Ovary (tissue), 9 donors: Measurements from ENCODE around the gene FFAR2. TPM values are rescaled to one million over a fixed set of nuclear protein-coding genes. Genes with fewer than 3 reads are reported as not detected.

Experiments used
- DNase-seq, 5 donors: peaks; one replicate each; pipeline ENCODE4 v3.0.0-alpha.2; 2019 to 2020
- H3K27ac ChIP-seq, 2 donors: fragments of 200-600 bp; one replicate each; pipeline versions ENCODE4 v1.5.1 to v1.8.0; 2019 to 2022
- H3K27me3 ChIP-seq: fragments of 200-600 bp; one replicate; pipeline ENCODE4 v1.8.0; 2022
- H3K36me3 ChIP-seq: fragments of 200-600 bp; sonication (generic); one replicate; pipeline ENCODE4 v1.5.1; 2019
- H3K4me1 ChIP-seq: one replicate; pipeline ENCODE4 v1.8.1; 2013; ENCODE audit warnings: mild to moderate bottlenecking, moderate library complexity; ENCODE audit not compliant: insufficient read depth
- H3K4me3 ChIP-seq: fragments of 200-600 bp; sonication (generic); one replicate; pipeline ENCODE4 v1.5.1; 2017
- H3K9me3 ChIP-seq, 2 donors: fragments of 200-600 bp in 1 of 2; sonication (generic) in 1 of 2; one replicate each; pipeline versions ENCODE4 v1.5.1 to v1.8.1; 2013 to 2019; ENCODE audit warnings: mild to moderate bottlenecking in 1 of 2, moderate library complexity in 1 of 2
- EP300 ChIP-seq: sonication (generic); formaldehyde crosslinking; IDR thresholded peaks from one replicate; pipeline ENCODE4 v1.6.1; 2017; ENCODE audit warnings: antibody characterized with exemption
- POLR2A ChIP-seq: fragments of 450-650 bp; IDR thresholded peaks from one replicate; pipeline ENCODE4 v1.6.1; 2017; ENCODE audit warnings: antibody characterized with exemption, mild to moderate bottlenecking, moderate library complexity
- WGBS, 3 donors: extraction: QIAGEN DNeasy Blood & Tissue Kit in 1 of 3; methylation state at CpG; one replicate each; pipeline versions ENCODE4 v1.1.5 to v1.1.7; 2013 to 2017; 5-methylcytosine and 5-hydroxymethylcytosine counted together
- intact Hi-C, 4 donors: fragments of 100-400 bp; cut with DNase I; formaldehyde crosslinking; loops; one replicate each; pipeline versions ENCODE4 v1.11.0 to v1.15.1; 2022 to 2023
- polyA plus RNA-seq, 2 donors: library from polyadenylated mRNA; stranded (reverse); fragments of 200-250 nt in 1 of 2; fragments of 350-450 nt in 1 of 2; fragmentation: Illumina TruSeq in 1 of 2; extraction: RNeasy Lipid Tissue Mini Kit (QIAGEN cat#74804) in 1 of 2; gene quantifications; one replicate each; pipeline ENCODE4 v1.2.3, GENCODE V29; 2013 to 2014
- small RNA-seq: library from RNA; depleted of rRNA; stranded (forward); fragments of <200 nt; gene quantifications from one replicate; pipeline ENCODE3, GENCODE V24; 2016
- total RNA-seq, 7 donors: library from RNA; depleted of rRNA in 2 of 7; stranded (reverse); fragments of >200 nt in 2 of 7; fragmentation: NEBNext Ultra II Directional in 3 of 7; extraction: Animal tissue kit (Norgen Biotek cat#: 25700) in 3 of 7; gene quantifications; one replicate each; pipeline versions ENCODE4 v1.1.0 to v1.2.4, GENCODE V29; 2016 to 2023
- TF ChIP-seq, protein P1 (sequence below), 3 donors: fragments of 450-650 bp in 2 of 3; fragments of 200-600 bp in 1 of 3; IDR thresholded peaks; one replicate each; pipeline versions ENCODE4 v1.5.1 to v1.8.0; 2016 to 2022; ENCODE audit warnings: antibody characterized with exemption in 3 of 3, mild to moderate bottlenecking in 1 of 3
- donor health status: DM: no; HTN: no; CAD: no; lungs with moderate emphysema.
- donor health status: DM: no; HTN: no; CAD: no.
- donor health status: Bipolar disorder and iron deficiency.
- donor health status: DM: yes; HTN: yes; CAD: no.
- donor health status: DM: no; HTN: no; CAD: no.
- donor health status: DM: yes; HTN: yes; CAD: no.

Gene FFAR2
- total and polyA plus RNA-seq, 9 donors, result 0.20 to 0.47 (median 0.32) TPM; not detected in 5

DNA sequence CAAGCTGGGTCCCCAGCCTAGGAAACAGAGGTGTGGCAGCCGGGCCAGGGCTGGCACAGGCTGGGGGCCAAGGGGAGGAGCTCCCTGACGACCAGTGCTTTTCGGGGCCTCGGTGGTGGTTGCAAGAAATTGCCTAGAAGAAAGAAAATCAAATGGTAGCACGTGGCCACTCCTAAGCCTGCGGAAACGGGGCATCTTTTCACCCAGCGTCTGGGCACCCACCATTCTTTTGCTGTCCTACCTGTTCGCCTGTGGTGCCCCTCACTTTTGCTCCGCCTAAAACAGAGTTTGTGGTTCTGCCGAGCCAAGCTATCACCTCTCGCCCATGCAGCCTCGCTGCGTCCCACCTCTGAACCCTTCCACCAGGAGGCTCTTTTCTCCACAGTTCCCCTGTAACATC lies 49.3 kb downstream of the FFAR2 start:
- TF ChIP-seq EP300 (no peak), POLR2A (no peak)
- TF ChIP-seq, protein P1, sequence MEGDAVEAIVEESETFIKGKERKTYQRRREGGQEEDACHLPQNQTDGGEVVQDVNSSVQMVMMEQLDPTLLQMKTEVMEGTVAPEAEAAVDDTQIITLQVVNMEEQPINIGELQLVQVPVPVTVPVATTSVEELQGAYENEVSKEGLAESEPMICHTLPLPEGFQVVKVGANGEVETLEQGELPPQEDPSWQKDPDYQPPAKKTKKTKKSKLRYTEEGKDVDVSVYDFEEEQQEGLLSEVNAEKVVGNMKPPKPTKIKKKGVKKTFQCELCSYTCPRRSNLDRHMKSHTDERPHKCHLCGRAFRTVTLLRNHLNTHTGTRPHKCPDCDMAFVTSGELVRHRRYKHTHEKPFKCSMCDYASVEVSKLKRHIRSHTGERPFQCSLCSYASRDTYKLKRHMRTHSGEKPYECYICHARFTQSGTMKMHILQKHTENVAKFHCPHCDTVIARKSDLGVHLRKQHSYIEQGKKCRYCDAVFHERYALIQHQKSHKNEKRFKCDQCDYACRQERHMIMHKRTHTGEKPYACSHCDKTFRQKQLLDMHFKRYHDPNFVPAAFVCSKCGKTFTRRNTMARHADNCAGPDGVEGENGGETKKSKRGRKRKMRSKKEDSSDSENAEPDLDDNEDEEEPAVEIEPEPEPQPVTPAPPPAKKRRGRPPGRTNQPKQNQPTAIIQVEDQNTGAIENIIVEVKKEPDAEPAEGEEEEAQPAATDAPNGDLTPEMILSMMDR (IDR thresholded peaks at IDR 0.05), result no peak
- Histone ChIP-seq H3K36me3 (no peaks in the 10 kb centered on the region), H3K27ac (no peak overlapping the region), H3K4me3 (no peak overlapping the region), H3K27me3 (no peaks in the 10 kb centered on the region), H3K4me1 (no peaks in the 10 kb centered on the region), H3K9me3 (no peaks in the 10 kb centered on the region)
- WGBS, 3 donors, result 73 to 78% (median 75%) methylated on average over 14 of the region's 14 CpGs
- intact Hi-C loops, result loop anchor here (5.0 to 10.0 kb wide), 3 partner anchors 143 to 153 kb away; partner anchors contain the start of genes FFAR1 (in 1 of the 4) and FFAR3 (in 1 of the 4)
- DNase-seq, result no peak

DNA sequence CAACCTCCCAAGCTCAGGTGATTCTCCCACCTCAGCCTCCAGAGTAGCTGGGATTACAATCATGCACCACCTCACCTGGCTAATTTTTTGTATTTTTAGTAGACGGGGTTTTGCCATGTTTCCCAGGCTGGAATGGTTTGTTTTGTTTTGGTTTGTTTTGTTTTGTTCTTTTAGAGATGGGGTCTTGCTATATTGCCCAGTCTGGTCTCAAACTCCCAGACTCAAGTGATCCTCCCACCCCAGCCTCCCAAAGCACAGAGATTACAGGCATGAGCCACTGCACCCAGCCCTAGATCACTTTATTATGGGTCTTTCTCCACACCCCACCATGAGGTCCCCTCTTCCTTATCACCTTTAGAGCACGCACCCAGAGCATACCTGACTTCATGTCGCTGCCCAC lies 50.2 kb downstream of the FFAR2 start:
- TF ChIP-seq, protein P1 (IDR thresholded peaks at IDR 0.05), result no peak
- TF ChIP-seq POLR2A (no peak), EP300 (no peak)
- intact Hi-C loops, result loop anchor here (5.0 to 10.0 kb wide), 3 partner anchors 143 to 153 kb away; partner anchors contain the start of genes FFAR1 (in 1 of the 4) and FFAR3 (in 1 of the 4)
- WGBS, 3 donors, result 73 to 93% (median 86%) methylated on average over 3 of the region's 3 CpGs
- Histone ChIP-seq H3K27ac (no peak overlapping the region), H3K4me1 (no peaks in the 10 kb centered on the region), H3K9me3 (no peaks in the 10 kb centered on the region), H3K36me3 (no peaks in the 10 kb centered on the region), H3K4me3 (no peak overlapping the region), H3K27me3 (no peaks in the 10 kb centered on the region)
- DNase-seq, result no peak

DNA sequence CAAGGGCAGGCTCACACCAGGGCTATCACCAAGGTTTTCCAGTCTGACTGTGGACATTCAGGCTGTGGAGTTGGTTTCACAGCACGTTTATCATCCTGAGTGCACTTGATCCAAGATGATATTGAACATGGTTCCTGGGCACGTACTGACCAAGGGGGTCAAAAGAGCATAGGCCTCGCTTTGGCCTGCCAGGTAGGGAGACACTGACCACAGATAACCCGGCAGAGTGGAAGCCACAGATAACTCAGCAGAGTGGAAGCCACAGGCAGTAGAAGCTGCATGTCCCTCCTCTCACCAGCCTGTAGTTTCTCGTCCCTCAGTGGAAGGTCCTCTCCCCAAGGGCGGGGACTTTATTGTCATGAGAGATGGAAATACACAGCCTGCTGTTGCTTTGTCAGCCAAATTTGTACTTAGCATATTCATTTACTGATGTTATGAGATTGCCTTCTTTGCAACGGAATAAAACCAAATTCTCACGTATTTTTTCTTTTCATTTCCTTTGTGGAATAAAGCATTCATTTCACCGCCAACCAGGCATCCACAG lies 51.0 kb downstream of the FFAR2 start:
- Histone ChIP-seq H3K4me3 (no peak overlapping the region), H3K27me3 (no peaks in the 10 kb centered on the region), H3K4me1 (no peaks in the 10 kb centered on the region), H3K27ac (no peak overlapping the region), H3K36me3 (no peaks in the 10 kb centered on the region), H3K9me3 (no peaks in the 10 kb centered on the region)
- 81% methylated on average over 9 of the region's 9 CpGs for WGBS, 3 donors
- TF ChIP-seq, protein P1 (IDR thresholded peaks at IDR 0.05), result no peak
- no peak for TF ChIP-seq POLR2A
- TF ChIP-seq EP300, result no peak
- intact Hi-C loops, result loop anchor here (5.0 to 10.0 kb wide), 3 partner anchors 144 to 154 kb away; partner anchors contain the start of genes FFAR1 (in 1 of the 4) and FFAR3 (in 1 of the 4)
- DNase-seq, result no peak

DNA sequence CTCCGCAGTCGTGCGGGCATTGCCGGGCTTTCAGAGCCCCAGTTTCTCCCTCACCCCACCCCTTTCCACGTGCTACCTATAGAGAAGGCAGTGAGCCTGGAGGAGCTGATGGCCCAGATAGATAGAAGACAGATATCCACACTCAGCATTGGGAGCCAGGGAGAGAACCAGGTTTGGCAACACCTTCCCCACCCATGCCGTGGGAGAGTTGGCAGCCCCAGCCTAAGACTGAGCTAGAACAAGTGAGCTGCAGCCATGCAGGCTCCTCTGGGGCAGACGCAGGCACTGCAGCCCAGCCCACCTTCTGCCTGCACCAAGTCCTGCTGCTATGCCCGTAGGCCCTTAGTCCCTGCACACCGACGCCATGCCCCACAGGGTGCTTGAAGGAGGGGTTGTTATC lies 52.6 kb downstream of the FFAR2 start:
- TF ChIP-seq, protein P1 (IDR thresholded peaks at IDR 0.05), result no peak
- TF ChIP-seq POLR2A, result no peak
- TF ChIP-seq EP300, result no peak
- Histone ChIP-seq H3K9me3 (no peaks in the 10 kb centered on the region), H3K36me3 (no peaks in the 10 kb centered on the region), H3K27me3 (no peaks in the 10 kb centered on the region), H3K4me3 (no peak overlapping the region), H3K4me1 (no peaks in the 10 kb centered on the region), H3K27ac (no peak overlapping the region)
- intact Hi-C loops, result loop anchor here in 1 of 4 donors (10.0 kb wide), 1 partner anchor 236 kb away; the partner anchor contains the start of gene USF2
- 91 to 94% (median 91%) methylated on average over 10 of the region's 10 CpGs for WGBS, 3 donors
- DNase-seq, result no peak

Small RNA genes lying within 50 kb of the gene (small RNA-seq; reads per million reads assigned to genes)
- gene RN7SL491P, result not detected

Other genes starting within 250 kb of the FFAR2 start
- not detected for gene FAM187B, start 219.5 kb upstream of the FFAR2 start, total RNA-seq
- under 1 TPM in 1 of 2 donors, not detected in 1; 0.06 TPM for gene FAM187B, start 219.5 kb upstream of the FFAR2 start, polyA plus RNA-seq
- 10 to 100 TPM in 4 of 7 donors, 1 to 10 TPM in 3; 7.2 to 69.8 (median 12.9) TPM for gene LSR, start 199.3 kb upstream of the FFAR2 start, total RNA-seq
- 10 to 100 TPM in 1 of 2 donors, 1 to 10 TPM in 1; 3.3 to 13.4 TPM for gene LSR, start 199.3 kb upstream of the FFAR2 start, polyA plus RNA-seq
- 100 to 1,000 TPM; 105 to 218 (median 159) TPM for gene USF2, start 179.3 kb upstream of the FFAR2 start, total RNA-seq
- gene USF2, start 179.3 kb upstream of the FFAR2 start, polyA plus RNA-seq, result 100 to 1,000 TPM; 130 to 169 TPM
- gene HAMP, start 165.7 kb upstream of the FFAR2 start, total RNA-seq, result 1 to 10 TPM in 3 of 7 donors, under 1 TPM in 2, not detected in 2; 0.43 to 4.0 (median 1.3) TPM
- 1 to 10 TPM in 1 of 2 donors, not detected in 1; 1.1 TPM for gene HAMP, start 165.7 kb upstream of the FFAR2 start, polyA plus RNA-seq
- gene MAG, start 156.1 kb upstream of the FFAR2 start, total RNA-seq, result 100 to 1,000 TPM in 3 of 7 donors, 10 to 100 TPM in 4; 58.0 to 146 (median 94.2) TPM
- 100 to 1,000 TPM in 1 of 2 donors, 1 to 10 TPM in 1; 1.1 to 106 TPM for gene MAG, start 156.1 kb upstream of the FFAR2 start, polyA plus RNA-seq
- gene CD22, start 119.1 kb upstream of the FFAR2 start, total RNA-seq, result 100 to 1,000 TPM in 5 of 7 donors, 10 to 100 TPM in 2; 54.2 to 264 (median 137) TPM
- gene CD22, start 119.1 kb upstream of the FFAR2 start, polyA plus RNA-seq, result 10 to 100 TPM; 79.4 to 94.2 TPM
- 1 to 10 TPM in 5 of 7 donors, under 1 TPM in 2; 0.11 to 5.0 (median 1.8) TPM for gene FFAR1, start 100.4 kb upstream of the FFAR2 start, total RNA-seq
- under 1 TPM; 0.32 to 0.67 TPM for gene FFAR1, start 100.4 kb upstream of the FFAR2 start, polyA plus RNA-seq
- under 1 TPM in 4 of 7 donors, not detected in 3; 0.15 to 0.43 (median 0.21) TPM for gene FFAR3, start 89.8 kb upstream of the FFAR2 start, total RNA-seq
- under 1 TPM in 1 of 2 donors, not detected in 1; 0.12 TPM for gene FFAR3, start 89.8 kb upstream of the FFAR2 start, polyA plus RNA-seq
- not detected for gene GPR42, start 77.2 kb upstream of the FFAR2 start, total RNA-seq
- not detected for gene GPR42, start 77.2 kb upstream of the FFAR2 start, polyA plus RNA-seq
- 1 to 10 TPM in 1 of 7 donors, under 1 TPM in 4, not detected in 2; 0.54 to 1.6 (median 0.75) TPM for gene KRTDAP, start 42.2 kb downstream of the FFAR2 start, total RNA-seq
- gene KRTDAP, start 42.2 kb downstream of the FFAR2 start, polyA plus RNA-seq, result not detected
- gene DMKN, start 65.4 kb downstream of the FFAR2 start, total RNA-seq, result 100 to 1,000 TPM in 3 of 7 donors, 10 to 100 TPM in 4; 82.1 to 177 (median 98.4) TPM
- 10 to 100 TPM; 58.3 to 59.0 TPM for gene DMKN, start 65.4 kb downstream of the FFAR2 start, polyA plus RNA-seq
- not detected for gene SBSN, start 80.1 kb downstream of the FFAR2 start, total RNA-seq
- gene SBSN, start 80.1 kb downstream of the FFAR2 start, polyA plus RNA-seq, result not detected
- not detected for gene GAPDHS, start 85.2 kb downstream of the FFAR2 start, total RNA-seq
- gene GAPDHS, start 85.2 kb downstream of the FFAR2 start, polyA plus RNA-seq, result not detected
- 10 to 100 TPM; 61.4 to 87.7 (median 66.8) TPM for gene TMEM147, start 97.4 kb downstream of the FFAR2 start, total RNA-seq
- 100 to 1,000 TPM in 1 of 2 donors, 10 to 100 TPM in 1; 80.9 to 105 TPM for gene TMEM147, start 97.4 kb downstream of the FFAR2 start, polyA plus RNA-seq
- not detected for gene ATP4A, start 115.4 kb downstream of the FFAR2 start, total RNA-seq
- gene ATP4A, start 115.4 kb downstream of the FFAR2 start, polyA plus RNA-seq, result under 1 TPM in 1 of 2 donors, not detected in 1; 0.02 TPM
- gene PMIS2, start 137.9 kb downstream of the FFAR2 start, total RNA-seq, result not detected
- gene PMIS2, start 137.9 kb downstream of the FFAR2 start, polyA plus RNA-seq, result not detected
- gene HAUS5, start 164.5 kb downstream of the FFAR2 start, total RNA-seq, result 10 to 100 TPM; 10.6 to 24.5 (median 19.5) TPM
- 10 to 100 TPM in 1 of 2 donors, 1 to 10 TPM in 1; 8.8 to 14.8 TPM for gene HAUS5, start 164.5 kb downstream of the FFAR2 start, polyA plus RNA-seq
- 10 to 100 TPM; 43.0 to 90.4 (median 78.1) TPM for gene RBM42, start 180.8 kb downstream of the FFAR2 start, total RNA-seq
- gene RBM42, start 180.8 kb downstream of the FFAR2 start, polyA plus RNA-seq, result 10 to 100 TPM in 1 of 2 donors, 1 to 10 TPM in 1; 6.1 to 68.0 TPM
- 1 to 10 TPM in 5 of 7 donors, under 1 TPM in 2; 0.79 to 2.5 (median 1.4) TPM for gene ETV2, start 193.5 kb downstream of the FFAR2 start, total RNA-seq
- gene ETV2, start 193.5 kb downstream of the FFAR2 start, polyA plus RNA-seq, result 1 to 10 TPM in 1 of 2 donors, not detected in 1; 1.9 TPM
- 100 to 1,000 TPM; 181 to 320 (median 243) TPM for gene COX6B1, start 200.1 kb downstream of the FFAR2 start, total RNA-seq
- 100 to 1,000 TPM; 466 to 601 TPM for gene COX6B1, start 200.1 kb downstream of the FFAR2 start, polyA plus RNA-seq
- gene UPK1A, start 218.3 kb downstream of the FFAR2 start, total RNA-seq, result not detected
- gene UPK1A, start 218.3 kb downstream of the FFAR2 start, polyA plus RNA-seq, result under 1 TPM; 0.06 to 0.20 TPM